HG02840 (cell line): Measurements from ENCODE around the gene BPIFB2.

Experiments used
- ATAC-seq: cut with Tn5 transposase; IDR thresholded peaks from one replicate; pipeline ENCODE4 v1.9.1; 2021; ENCODE audit warnings: mild to moderate bottlenecking, moderate library complexity, moderate number of reproducible peaks; ENCODE audit not compliant: unreplicated experiment, low FRiP score

BPIFB2 gene

GRCh38 chr20:33004141-33004751 is 3.3 kb upstream of the BPIFB2 start, which contains the start of gene SUN5:
TSS of gene SUN5 (minus strand) at chr20:33004433. CDS start at chr20:33004340, 93 bp downstream.
- no peak for ATAC-seq

- no peak for ATAC-seq
Observed at GRCh38 chr20:33005132-33005566, 2.4 kb upstream of the BPIFB2 start.

- ATAC-seq = no peak
Observed at GRCh38 chr20:33005908-33006775, 1.4 kb upstream of the BPIFB2 start.

- no peak for ATAC-seq
Observed at GRCh38 chr20:33006776-33007375, 628 bp upstream of the BPIFB2 start.

GRCh38 chr20:33008336-33009213 is 1.1 kb downstream of the BPIFB2 start:
- ATAC-seq = no peak

- no peak for ATAC-seq
Observed at GRCh38 chr20:33009214-33010132, 2.0 kb downstream of the BPIFB2 start.

GRCh38 chr20:33010133-33010504 is 2.6 kb downstream of the BPIFB2 start:
- ATAC-seq = no peak

- ATAC-seq = no peak
Observed at GRCh38 chr20:33010674-33011449, 3.4 kb downstream of the BPIFB2 start.

- ATAC-seq = no peak
Observed at GRCh38 chr20:33012327-33013189, 5.1 kb downstream of the BPIFB2 start.

- no peak for ATAC-seq
Observed at GRCh38 chr20:33013701-33014326, 6.3 kb downstream of the BPIFB2 start.

GRCh38 chr20:33014336-33015113 is 7.0 kb downstream of the BPIFB2 start:
- ATAC-seq = no peak

GRCh38 chr20:33015114-33015484 is 7.6 kb downstream of the BPIFB2 start:
- no peak for ATAC-seq

GRCh38 chr20:33015700-33016580 is 8.4 kb downstream of the BPIFB2 start:
- no peak for ATAC-seq

- ATAC-seq = no peak
Observed at GRCh38 chr20:33016581-33017109, 9.1 kb downstream of the BPIFB2 start.

- no peak for ATAC-seq
Observed at GRCh38 chr20:33017542-33017941, 10.0 kb downstream of the BPIFB2 start.
